GM18520 (cell line): ENCODE results near the gene WDR91.

ENCODE experiments used
- ATAC-seq: cut with Tn5 transposase; IDR thresholded peaks from one replicate; pipeline ENCODE4 v1.9.1; 2021; ENCODE audit not compliant: unreplicated experiment

The WDR91 gene

GRCh38 chr7:135199439-135199838 is 11.9 kb downstream of the WDR91 start:
- ATAC-seq, result no peak

- ATAC-seq, result no peak
These were observed 13.2 kb downstream of the WDR91 start for GRCh38 chr7:135197906-135198655.

- no peak for ATAC-seq
These were observed 14.0 kb downstream of the WDR91 start for GRCh38 chr7:135197343-135197742.

- ATAC-seq, result no peak
These were observed 15.2 kb downstream of the WDR91 start for GRCh38 chr7:135195968-135196629.

GRCh38 chr7:135195156-135195555 is 16.2 kb downstream of the WDR91 start:
- ATAC-seq, result no peak

GRCh38 chr7:135194494-135195095 is 16.7 kb downstream of the WDR91 start:
- no peak for ATAC-seq

- ATAC-seq, result no peak
These were observed 17.7 kb downstream of the WDR91 start for GRCh38 chr7:135193615-135194081.

- no peak for ATAC-seq
These were observed 18.3 kb downstream of the WDR91 start for GRCh38 chr7:135192914-135193536.

- no peak for ATAC-seq
These were observed 20.6 kb downstream of the WDR91 start for GRCh38 chr7:135190703-135191102.

- no peak for ATAC-seq
These were observed 21.4 kb downstream of the WDR91 start for GRCh38 chr7:135189961-135190360.

- ATAC-seq, result no peak
These were observed 22.1 kb downstream of the WDR91 start for GRCh38 chr7:135189221-135189662.

- peak; percentile 38 for ATAC-seq
These were observed 22.9 kb downstream of the WDR91 start for GRCh38 chr7:135188298-135188984.

GRCh38 chr7:135186841-135187253 is 24.5 kb downstream of the WDR91 start:
- peak; percentile 51 for ATAC-seq

- ATAC-seq, result no peak
These were observed 25.1 kb downstream of the WDR91 start for GRCh38 chr7:135186261-135186540.

- no peak for ATAC-seq
These were observed 25.7 kb downstream of the WDR91 start for GRCh38 chr7:135185471-135186260.

GRCh38 chr7:135184254-135184841 is 27.0 kb downstream of the WDR91 start:
- no peak for ATAC-seq

- ATAC-seq, result no peak
These were observed 27.8 kb downstream of the WDR91 start for GRCh38 chr7:135183478-135183877.

- no peak for ATAC-seq
These were observed 29.2 kb downstream of the WDR91 start for GRCh38 chr7:135181929-135182678.

GRCh38 chr7:135181261-135181928 is 29.9 kb downstream of the WDR91 start:
- no peak for ATAC-seq
